Neural cell (in vitro differentiated cells): Measurements from ENCODE around the gene BICC1. TPM values are rescaled to one million over a fixed set of nuclear protein-coding genes. Genes with fewer than 3 reads are reported as not detected.

ENCODE experiments used
- H2AFZ ChIP-seq: fragments of 200-600, 300-800 bp; sonication (generic), shearing (Covaris generic); 2 replicates; pipeline ENCODE4 v1.6.0; 2014; ENCODE audit warnings: low read depth, mild to moderate bottlenecking, antibody characterized with exemption, low read length, moderate library complexity
- H3F3A ChIP-seq: fragments of 200-600 bp; shearing (Covaris generic); 2 replicates; pipeline ENCODE4 v1.6.1; 2016; ENCODE audit warnings: mild to moderate bottlenecking, moderate library complexity, mixed read lengths, antibody characterized with exemption, low read length; ENCODE audit not compliant: insufficient read depth, poor library complexity, severe bottlenecking
- H3K27ac ChIP-seq: fragments of 200-600, 300-800 bp; sonication (generic), shearing (Covaris generic); 2 replicates; pipeline ENCODE4 v1.5.1; 2014; ENCODE audit warnings: mild to moderate bottlenecking, low read length, moderate library complexity
- H3K27me3 ChIP-seq: fragments of 300-800, 200-600 bp; sonication (generic), shearing (Covaris generic); 2 replicates; pipeline ENCODE4 v1.6.0; 2014; ENCODE audit warnings: mild to moderate bottlenecking, low read depth, low read length, moderate library complexity; ENCODE audit not compliant: insufficient read depth
- H3K36me3 ChIP-seq: fragments of 300-800, 200-600 bp; sonication (generic), shearing (Covaris generic); 2 replicates; pipeline ENCODE4 v1.5.1; 2014; ENCODE audit warnings: mild to moderate bottlenecking, antibody characterized with exemption, low read length, moderate library complexity; ENCODE audit not compliant: insufficient read depth
- H3K4me2 ChIP-seq: fragments of 300-800, 200-600 bp; sonication (generic), shearing (Covaris generic); 2 replicates; pipeline ENCODE4 v1.6.0; 2014; ENCODE audit warnings: mild to moderate bottlenecking, low read length
- H3K4me3 ChIP-seq: fragments of 300-800, 200-600 bp; sonication (generic), shearing (Covaris generic); 2 replicates; pipeline ENCODE4 v1.5.1; 2014; ENCODE audit warnings: mild to moderate bottlenecking, low read length, moderate library complexity
- H3K79me2 ChIP-seq: fragments of 200-600 bp; shearing (Covaris generic); replicated peaks from 2 replicates; pipeline ENCODE4 v1.6.0; 2014; ENCODE audit warnings: mild to moderate bottlenecking, low read length, moderate library complexity; ENCODE audit not compliant: insufficient read depth
- H3K9ac ChIP-seq: fragments of 300-800, 200-600 bp; sonication (generic), shearing (Covaris generic); 2 replicates; pipeline ENCODE4 v1.6.1; 2016; ENCODE audit warnings: mild to moderate bottlenecking, low read length, mixed read lengths
- H3K9me2 ChIP-seq: fragments of 200-600 bp; shearing (Covaris generic); 2 replicates; pipeline ENCODE4 v1.6.1; 2016; ENCODE audit warnings: mild to moderate bottlenecking, low read length, mixed read lengths; ENCODE audit not compliant: insufficient read depth
- H3K9me3 ChIP-seq: fragments of 200-600, 300-800 bp; sonication (generic), shearing (Covaris generic); 2 replicates; pipeline ENCODE4 v1.6.1; 2016; ENCODE audit warnings: mild to moderate bottlenecking, mixed run types, low read length, moderate library complexity, mixed read lengths
- H4K20me1 ChIP-seq: fragments of 200-600 bp; shearing (Covaris generic); 2 replicates; pipeline ENCODE4 v1.6.1; 2016; ENCODE audit warnings: mild to moderate bottlenecking, mixed run types; ENCODE audit not compliant: insufficient read depth
- CTCF ChIP-seq: fragments of 450-650 bp; IDR thresholded peaks from 2 replicates; pipeline ENCODE4 v1.5.1; 2014; ENCODE audit warnings: antibody characterized with exemption, mild to moderate bottlenecking, moderate library complexity; ENCODE audit not compliant: poor library complexity, severe bottlenecking
- EP300 ChIP-seq: fragments of 450-650 bp; conservative IDR thresholded peaks from 2 replicates; pipeline ENCODE4 v1.6.1; 2014; ENCODE audit warnings: antibody characterized with exemption, mild to moderate bottlenecking, moderate library complexity; ENCODE audit not compliant: poor library complexity, severe bottlenecking
- EZH2 ChIP-seq: fragments of 200-600, 300-800 bp; shearing (Covaris generic), sonication (generic); IDR thresholded peaks from 2 replicates; pipeline ENCODE4 v1.6.1; 2014; ENCODE audit warnings: antibody characterized with exemption, low read length, borderline replicate concordance, mild to moderate bottlenecking; ENCODE audit not compliant: insufficient read depth, poor library complexity, severe bottlenecking
- MXI1 ChIP-seq: fragments of 450-650 bp; conservative IDR thresholded peaks from 2 replicates; pipeline ENCODE4 v1.6.1; 2014; ENCODE audit warnings: antibody characterized with exemption, mild to moderate bottlenecking; ENCODE audit not compliant: poor library complexity, severe bottlenecking
- POLR2AphosphoS5 ChIP-seq: IDR thresholded peaks from 2 replicates; pipeline ENCODE4 v1.6.1; 2012
- RAD21 ChIP-seq: fragments of 450-650 bp; conservative IDR thresholded peaks from 2 replicates; pipeline ENCODE4 v1.6.1; 2014; ENCODE audit warnings: antibody characterized with exemption, mild to moderate bottlenecking, moderate library complexity
- REST ChIP-seq: IDR thresholded peaks from 2 replicates; pipeline ENCODE4 v1.6.1; 2012; ENCODE audit warnings: borderline replicate concordance
- SMC3 ChIP-seq: fragments of 450-650 bp; conservative IDR thresholded peaks from 2 replicates; pipeline ENCODE4 v1.6.1; 2014; ENCODE audit warnings: antibody characterized with exemption, mild to moderate bottlenecking, moderate library complexity; ENCODE audit not compliant: poor library complexity
- TAF1 ChIP-seq: IDR thresholded peaks from 2 replicates; pipeline ENCODE4 v1.6.1; 2012; ENCODE audit warnings: low read depth
- polyA plus RNA-seq: library from polyadenylated mRNA; depleted of rRNA; stranded (reverse); fragments of >200 nt; gene quantifications from 2 replicates; pipeline ENCODE4 v1.2.3, GENCODE V29; 2014

Gene BICC1
- polyA plus RNA-seq, 1 donor from 2014 or later, result 7.6 TPM

- no peaks in the 10 kb centered on the region for H4K20me1 ChIP-seq
- H3F3A ChIP-seq, result no peaks in the 10 kb centered on the region
- TF ChIP-seq TAF1 (no peak), RAD21 (no peak), EZH2 (no peak), SMC3 (no peak), CTCF (no peak), REST (no peak), POLR2AphosphoS5 (no peak), MXI1 (no peak), EP300 (no peak)
Observed at GRCh38 chr10:58546722-58547445, 34.2 kb downstream of the BICC1 start.

GRCh38 chr10:58547963-58548362 lies 35.3 kb downstream of the BICC1 start:
- no peak overlapping the region for H3K4me2 ChIP-seq
- H3K36me3 ChIP-seq, result no peaks in the 10 kb centered on the region
- no peaks in the 10 kb centered on the region for H3K27me3 ChIP-seq
- peak; percentile 53 for TF ChIP-seq POLR2AphosphoS5
- TF ChIP-seq EP300, result no peak
- H3K9me2 ChIP-seq, result no peaks in the 10 kb centered on the region
- no peak overlapping the region for H3K27ac ChIP-seq
- no peak overlapping the region for H3K4me3 ChIP-seq
- H3K79me2 ChIP-seq, result no peaks in the 10 kb centered on the region
- H3K9ac ChIP-seq, result no peak overlapping the region
- H3F3A ChIP-seq, result no peaks in the 10 kb centered on the region
- no peaks in the 10 kb centered on the region for H4K20me1 ChIP-seq
- H3K9me3 ChIP-seq, result no peaks in the 10 kb centered on the region
- no peak overlapping the region for H2AFZ ChIP-seq

More at GRCh38 chr10:58546722-58547445, 34.2 kb downstream of the BICC1 start:
- Histone ChIP-seq H3K27me3 (no peaks in the 10 kb centered on the region), H3K9me3 (no peaks in the 10 kb centered on the region), H3K9ac (no peak overlapping the region), H3K36me3 (no peaks in the 10 kb centered on the region), H3K4me2 (no peak overlapping the region), H2AFZ (no peak overlapping the region), H3K27ac (no peak overlapping the region), H3K79me2 (no peaks in the 10 kb centered on the region), H3K4me3 (no peak overlapping the region), H3K9me2 (no peaks in the 10 kb centered on the region)
